HepG2 (cell line): ENCODE data around the gene C1orf74.

ENCODE experiments used
- BHLHE40 ChIP-seq: IDR thresholded peaks from 2 replicates; pipeline ENCODE4 v1.6.1; 2011; ENCODE audit warnings: low read length, improper control_type of control experiment
- CC2D1A ChIP-seq: sonication (generic); formaldehyde crosslinking; IDR thresholded peaks from 2 replicates; pipeline ENCODE4 v1.8.1; 2023; ENCODE audit warnings: mild to moderate bottlenecking, missing genetic modification reagents
- CTCF ChIP-seq: sonication (generic); formaldehyde crosslinking; IDR thresholded peaks from 2 replicates; pipeline ENCODE4 v1.5.0; 2020; ENCODE audit warnings: mild to moderate bottlenecking, missing genetic modification reagents, moderate library complexity
- KDM1A ChIP-seq: IDR thresholded peaks from 2 replicates; pipeline ENCODE4 v1.6.1; 2016; ENCODE audit warnings: missing compliant biosample characterization
- POLR2A ChIP-seq, 2 experiments: IDR thresholded peaks; 2 replicates each; pipeline ENCODE4 v1.6.1; 2011; ENCODE audit warnings: low read depth in 2 of 2, low read length in 2 of 2, mild to moderate bottlenecking in 1 of 2, moderate library complexity in 1 of 2; ENCODE audit not compliant: insufficient read depth in 1 of 2
- ZNF615 ChIP-seq: sonication (generic); formaldehyde crosslinking; IDR thresholded peaks from 2 replicates; pipeline ENCODE4 v1.5.0; 2020; ENCODE audit warnings: mild to moderate bottlenecking, missing genetic modification reagents, borderline replicate concordance
- ZNF639 ChIP-seq: conservative IDR thresholded peaks from 2 replicates; pipeline ENCODE4 v1.6.1; 2018; ENCODE audit warnings: missing genetic modification reagents
- ZNF691 ChIP-seq: sonication (generic); formaldehyde crosslinking; IDR thresholded peaks from 2 replicates; pipeline ENCODE4 v1.4.0; 2020; ENCODE audit warnings: missing genetic modification reagents, low read depth, mild to moderate bottlenecking, borderline replicate concordance

- TF ChIP-seq KDM1A (CRISPR knock-in tag) (no peak), CC2D1A (CRISPR knock-in tag) (no peak), ZNF615 (CRISPR knock-in tag) (no peak), CTCF (CRISPR knock-in tag) (no peak), BHLHE40 (no peak), ZNF639 (no peak), POLR2A (IDR thresholded peaks at IDR 0.05; ENCODE audit: insufficient read depth in 1 of 2, low read depth in 2 of 2, low read length in 2 of 2) (no peak), ZNF691 (CRISPR knock-in tag) (no peak)
Observed at GRCh38 chr1:209780268-209780667, 4.1 kb downstream of the C1orf74 start.
